K562 (cell line): ENCODE data around the gene KDM5A. TPM values are rescaled to one million over a fixed set of nuclear protein-coding genes. Genes with fewer than 3 reads are reported as not detected.

Source experiments
- ATAC-seq: fragments of 200-7000 bp; cut with Tn5 transposase; 3 replicates; pipeline ENCODE4 v1.9.1; 2020; ENCODE audit warnings: moderate library complexity
- BruUV-seq: library from RNA; stranded (reverse); fragments of 400-500 nt; replicated peaks from 2 replicates; lab custom pipeline; 2021; lab: Mats Ljungman, UMichigan
- CTCF ChIA-PET: fragments of 300-600 bp; formaldehyde crosslinking; extraction: SDS; loops from one replicate; lab custom pipeline; 2021; ENCODE audit warnings: low intra/inter-chr PET ratio; lab: Yijun Ruan, JAX
- POLR2A ChIA-PET: fragments of 300-600, 350-650 bp; sonication (Branson Sonifier 250); formaldehyde crosslinking; extraction: SDS; loops from one replicate; lab custom pipeline; 2021; ENCODE audit warnings: antibody characterized with exemption, inconsistent platforms; lab: Yijun Ruan, JAX
- DNase-seq, 4 experiments: peaks; one replicate each; pipeline versions ENCODE4 v3.0.0 to v3.0.0-alpha.2; 2011 to 2018; ENCODE audit warnings: low spot score in 3 of 4, mixed read lengths in 3 of 4; ENCODE audit errors: extremely low read depth in 1 of 4
- FAIRE-seq: peaks from 2 replicates; lab custom pipeline; 2011; peaks lifted over from hg19 to GRCh38; lab: Jason Lieb, UNC
- H2AFZ ChIP-seq: 2 replicates; pipeline ENCODE4 v1.6.0; 2011; ENCODE audit warnings: low read depth, low read length, control low read depth, inconsistent platforms
- H3K27ac ChIP-seq: fragments of 200-600 bp; 3 replicates; pipeline ENCODE4 v1.8.0; 2011; ENCODE audit warnings: low read depth, mild to moderate bottlenecking, control low read depth, inconsistent platforms, low read length, moderate library complexity, mixed read lengths; ENCODE audit errors: extremely low read depth
- H3K27me3 ChIP-seq, 2 experiments: fragments of 300-600 bp in 1 of 2; 2 replicates in 1 of 2; 3 replicates in 1 of 2; pipeline versions ENCODE4 v1.6.0 to v1.8.0; 2011; ENCODE audit warnings: inconsistent platforms in 2 of 2, low read length in 2 of 2, mild to moderate bottlenecking in 1 of 2, mixed read lengths in 1 of 2, moderate library complexity in 1 of 2; ENCODE audit not compliant: control insufficient read depth in 2 of 2, insufficient read depth in 2 of 2
- H3K36me3 ChIP-seq: fragments of 300-600 bp; 3 replicates; pipeline ENCODE4 v1.8.0; 2011; ENCODE audit warnings: mild to moderate bottlenecking, low read length, inconsistent platforms; ENCODE audit not compliant: control insufficient read depth, insufficient read depth
- H3K4me1 ChIP-seq, 2 experiments: fragments of 200-600 bp in 1 of 2; replicated peaks in 1 of 2; 2 replicates in 1 of 2; 3 replicates in 1 of 2; pipeline versions ENCODE4 v1.5.1 to v1.8.0; 2011; ENCODE audit warnings: inconsistent platforms in 2 of 2, low read length in 2 of 2, mild to moderate bottlenecking in 1 of 2, mixed read lengths in 1 of 2, moderate library complexity in 1 of 2; ENCODE audit not compliant: control insufficient read depth in 2 of 2, insufficient read depth in 2 of 2
- H3K4me2 ChIP-seq: 2 replicates; pipeline ENCODE4 v1.6.1; 2011; ENCODE audit warnings: low read length, control low read depth, inconsistent platforms, mixed read lengths; ENCODE audit not compliant: insufficient read depth
- H3K4me3 ChIP-seq: fragments of 200-600 bp; sonication (generic), shearing (Covaris generic); 2 replicates; pipeline ENCODE4 v1.5.1; 2016; ENCODE audit warnings: control low read depth, inconsistent platforms
- H3K79me2 ChIP-seq: fragments of 200-600 bp; 3 replicates; pipeline ENCODE4 v1.8.0; 2011; ENCODE audit warnings: low read length, inconsistent platforms; ENCODE audit not compliant: control insufficient read depth, insufficient read depth
- H3K9ac ChIP-seq, 2 experiments: 2 replicates each; pipeline versions ENCODE4 v1.6.0 to v1.6.1; 2011; ENCODE audit warnings: low read depth in 2 of 2, low read length in 2 of 2, control low read depth in 1 of 2, inconsistent platforms in 1 of 2, mild to moderate bottlenecking in 1 of 2, mixed read lengths in 1 of 2; ENCODE audit not compliant: insufficient read depth in 1 of 2
- H3K9me1 ChIP-seq: one replicate; pipeline ENCODE4 v1.6.0; 2011; ENCODE audit warnings: inconsistent platforms, mild to moderate bottlenecking, low read length, moderate library complexity; ENCODE audit not compliant: control insufficient read depth, insufficient read depth
- H3K9me3 ChIP-seq: replicated peaks from 2 replicates; pipeline ENCODE4 v1.5.1; 2011; ENCODE audit warnings: low read depth, low read length, inconsistent platforms; ENCODE audit not compliant: control insufficient read depth, insufficient read depth
- H4K20me1 ChIP-seq: replicated peaks from 2 replicates; pipeline ENCODE4 v1.6.1; 2011; ENCODE audit warnings: low read length, inconsistent platforms, mixed read lengths; ENCODE audit not compliant: control insufficient read depth, insufficient read depth
- CCAR2 ChIP-seq: fragments of 200-400 bp; formaldehyde crosslinking; IDR thresholded peaks from 2 replicates; pipeline ENCODE4 v1.6.1; 2017; ENCODE audit warnings: mild to moderate bottlenecking, low read depth, low read length
- CREBBP ChIP-seq: IDR thresholded peaks from one replicate; pipeline ENCODE4 v1.6.1; 2012; ENCODE audit warnings: low read depth, mild to moderate bottlenecking, control low read depth, inconsistent platforms, low read length
- HDAC2 ChIP-seq: fragments of 450-650 bp; IDR thresholded peaks from 2 replicates; pipeline ENCODE4 v1.6.1; 2016; ENCODE audit warnings: mild to moderate bottlenecking
- HDAC6 ChIP-seq: IDR thresholded peaks from 2 replicates; pipeline ENCODE4 v1.6.1; 2012; ENCODE audit warnings: low read depth, mild to moderate bottlenecking, control low read depth, inconsistent platforms, low read length, moderate library complexity
- HES1 ChIP-seq: fragments of 450-650 bp; IDR thresholded peaks from 2 replicates; pipeline ENCODE4 v1.6.1; 2016; ENCODE audit warnings: low read depth, mild to moderate bottlenecking, moderate library complexity
- KAT2B ChIP-seq: IDR thresholded peaks from one replicate; pipeline ENCODE4 v1.6.1; 2012; ENCODE audit warnings: low read depth, mild to moderate bottlenecking, control low read depth, inconsistent platforms, low read length, moderate library complexity
- MED1 ChIP-seq: sonication (generic); formaldehyde crosslinking; IDR thresholded peaks from 2 replicates; pipeline ENCODE4 v1.8.1; 2023; ENCODE audit warnings: missing genetic modification reagents, borderline replicate concordance
- NEUROD1 ChIP-seq: fragments of 150-350 bp; IDR thresholded peaks from 2 replicates; pipeline ENCODE4 v1.6.1; 2014; ENCODE audit warnings: borderline replicate concordance, low read length, low read depth; ENCODE audit not compliant: partially characterized antibody
- NFE2 ChIP-seq: IDR thresholded peaks from 2 replicates; pipeline ENCODE4 v1.6.1; 2014; ENCODE audit warnings: antibody characterized with exemption, low read depth
- POLR2B ChIP-seq: fragments of 450-650 bp; IDR thresholded peaks from 2 replicates; pipeline ENCODE4 v1.6.1; 2018; ENCODE audit warnings: low read depth; ENCODE audit not compliant: partially characterized antibody
- RCOR1 ChIP-seq, 2 experiments: IDR thresholded peaks; 2 replicates each; pipeline ENCODE4 v1.6.1; 2012; ENCODE audit warnings: low read depth in 2 of 2, low read length in 2 of 2, borderline replicate concordance in 1 of 2, improper control_type of control experiment in 1 of 2
- STAT5A ChIP-seq: IDR thresholded peaks from 2 replicates; pipeline ENCODE4 v1.6.1; 2012; ENCODE audit warnings: low read length, inconsistent platforms, borderline replicate concordance
- TAL1 ChIP-seq: fragments of 450-650 bp; IDR thresholded peaks from 2 replicates; pipeline ENCODE4 v1.6.1; 2016; ENCODE audit warnings: mild to moderate bottlenecking
- XRCC3 ChIP-seq: fragments of 450-650 bp; IDR thresholded peaks from 2 replicates; pipeline ENCODE4 v1.6.1; 2017; ENCODE audit warnings: mild to moderate bottlenecking, moderate library complexity
- ZNF316 ChIP-seq: fragments of 450-650 bp; IDR thresholded peaks from 2 replicates; pipeline ENCODE4 v1.6.1; 2016
- ZNF41 ChIP-seq: fragments of 250-450 bp; sonication (Bioruptor Pico); conservative IDR thresholded peaks from 2 replicates; pipeline ENCODE4 v1.4.0; 2020; ENCODE audit warnings: mild to moderate bottlenecking
- ZNF507 ChIP-seq: conservative IDR thresholded peaks from 2 replicates; pipeline ENCODE4 v1.6.1; 2017; ENCODE audit warnings: missing genetic modification characterization, missing compliant biosample characterization
- WGBS: fragments of 100-300 bp; shearing (Covaris generic); methylation state at CpG from one replicate; pipeline ENCODE4 v1.1.6; 2016; ENCODE audit warnings: low coverage, mixed read lengths; ENCODE audit not compliant: insufficient coverage; ENCODE audit errors: missing lambda C conversion rate; 5-methylcytosine and 5-hydroxymethylcytosine counted together
- in situ Hi-C: fragments of 300-500 bp; cut with MboI; formaldehyde crosslinking; loops from 4 replicates; pipeline ENCODE4 v1.15.0; 2018; ENCODE audit warnings: inconsistent platforms, mixed read lengths
- intact Hi-C: fragments of 100-400 bp; cut with micrococcal nuclease; formaldehyde crosslinking; loops from 2 replicates; pipeline ENCODE4 v1.14.2; 2022
- polyA plus RNA-seq, 8 experiments: library from polyadenylated mRNA; depleted of rRNA in 4 of 8; stranded (reverse) in 5 of 8; unstranded in 3 of 8; fragments of >200 nt; fragmentation: Nextera tagmentation in 2 of 8; fragmentation: Illumina TruSeq in 1 of 8; extraction: Ambion mirVana in 2 of 8; extraction: Trizol in 1 of 8; gene quantifications; 2 replicates each; pipeline versions ENCODE4 v1.2.1 to v1.2.3, GENCODE V29; 2011 to 2014; ENCODE audit warnings: inconsistent platforms in 1 of 8, missing spikeins in 1 of 8
- total RNA-seq, 7 experiments: library from RNA; depleted of rRNA in 6 of 7; stranded (reverse); fragments of >200 nt in 6 of 7; fragmentation: Illumina TruSeq in 2 of 7; extraction: Trizol in 2 of 7; gene quantifications; 2 replicates each; pipeline versions ENCODE4 v1.2.1 to v1.2.3, GENCODE V29; 2011 to 2021; ENCODE audit warnings: low replicate concordance in 1 of 7
- TF ChIP-seq, protein P1 (sequence below), 2 experiments: IDR thresholded peaks in 1 of 2; conservative IDR thresholded peaks in 1 of 2; 2 replicates each; pipeline ENCODE4 v1.6.1; 2016; ENCODE audit warnings: low read depth in 2 of 2, mild to moderate bottlenecking in 1 of 2, missing compliant biosample characterization in 1 of 2, missing genetic modification characterization in 1 of 2, moderate library complexity in 1 of 2

The KDM5A gene
- total and polyA plus RNA-seq, 9 of the 15 experiments (the other 6 are each of a cell fraction or from before 2014, with no cell fraction given) = 5.5 to 35.1 (median 13.1) TPM

GRCh38 chr12:256958-257357 is 132.2 kb downstream of the KDM5A start:
- peak in 2 of 4 experiments; percentile 11 to 14 for DNase-seq
- no peak overlapping the region for H2AFZ ChIP-seq
- H3K27ac ChIP-seq = no peak overlapping the region
- BruUV-seq = no TSS peak
- FAIRE-seq = no peak
- intact Hi-C loops = no loop called here
- ChIA-PET CTCF (no interaction called here), POLR2A (no interaction called here)
- in situ Hi-C loops = no loop called here
- no peaks in the 10 kb centered on the region; a peak in 3 of 5 replicates for H3K4me1 ChIP-seq
- no peaks in the 10 kb centered on the region for H3K79me2 ChIP-seq
- no peak overlapping the region for H3K4me2 ChIP-seq
- peak; percentile 34; the same call in 2 of the 3 replicates for ATAC-seq
- no peaks in the 10 kb centered on the region for H4K20me1 ChIP-seq
- no peak overlapping the region for H3K4me3 ChIP-seq
- no peak overlapping the region for H3K9ac ChIP-seq
- 11% methylated on average over 3 of the region's 3 CpGs for WGBS
- no peaks in the 10 kb centered on the region for H3K36me3 ChIP-seq
- H3K27me3 ChIP-seq = peaks cover 0 to 10% of the 10 kb centered on the region in 2 experiments; a peak in 1 of 5 replicates
- no peaks in the 10 kb centered on the region for H3K9me3 ChIP-seq
- no peaks in the 10 kb centered on the region for H3K9me1 ChIP-seq
- TF ChIP-seq HES1 = no peak
- TF ChIP-seq HDAC6 = no peak
- no peak for TF ChIP-seq NFE2
- no peak for TF ChIP-seq POLR2B
- TF ChIP-seq XRCC3 = no peak
- no peak for TF ChIP-seq KAT2B
- no peak for TF ChIP-seq CCAR2
- TF ChIP-seq STAT5A = no peak
- TF ChIP-seq MED1 (CRISPR knock-in tag) = no peak
- TF ChIP-seq TAL1 = no peak
- no peak for TF ChIP-seq ZNF41 (CRISPR knock-in tag)
- TF ChIP-seq HDAC2 = no peak
- TF ChIP-seq, protein P1, sequence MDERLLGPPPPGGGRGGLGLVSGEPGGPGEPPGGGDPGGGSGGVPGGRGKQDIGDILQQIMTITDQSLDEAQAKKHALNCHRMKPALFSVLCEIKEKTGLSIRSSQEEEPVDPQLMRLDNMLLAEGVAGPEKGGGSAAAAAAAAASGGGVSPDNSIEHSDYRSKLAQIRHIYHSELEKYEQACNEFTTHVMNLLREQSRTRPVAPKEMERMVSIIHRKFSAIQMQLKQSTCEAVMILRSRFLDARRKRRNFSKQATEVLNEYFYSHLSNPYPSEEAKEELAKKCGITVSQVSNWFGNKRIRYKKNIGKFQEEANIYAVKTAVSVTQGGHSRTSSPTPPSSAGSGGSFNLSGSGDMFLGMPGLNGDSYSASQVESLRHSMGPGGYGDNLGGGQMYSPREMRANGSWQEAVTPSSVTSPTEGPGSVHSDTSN (CRISPR knock-in tag; IDR thresholded peaks at IDR 0.05; ENCODE audit: low read depth) = no peak
- TF ChIP-seq, protein P1 (tag; conservative IDR thresholded peaks at IDR 0.05; ENCODE audit: low read depth) = peak; percentile 35; the same call in 1 of the 2 replicates
- TF ChIP-seq ZNF507 (tag) = no peak
- TF ChIP-seq NEUROD1 = no peak
- 0 out of 4 replicates have a peak, but pooled peaks of 1 of the 2 experiments have one; percentile 23 for TF ChIP-seq RCOR1 (IDR thresholded peaks at IDR 0.05; ENCODE audit: borderline replicate concordance in 1 of 2, low read depth in 2 of 2, low read length in 2 of 2)
- no peak for TF ChIP-seq CREBBP
- TF ChIP-seq ZNF316 = peak; percentile 39; the same call in 1 of the 2 replicates
